CD4-positive, alpha-beta T cell treated with Interleukin-15 for 1 hour (primary cell): ENCODE measurements around the gene GLB1L2.

Experiments
- DNase-seq: peaks from one replicate; pipeline ENCODE4 v3.0.0-alpha.2; 2020

Gene GLB1L2

GRCh38 chr11:134369656-134370525 lies 38.1 kb downstream of the GLB1L2 start:
- DNase-seq, result peak; percentile 14

GRCh38 chr11:134370526-134371435 lies 39.0 kb downstream of the GLB1L2 start:
- DNase-seq, result no peak

GRCh38 chr11:134371436-134372185 lies 39.8 kb downstream of the GLB1L2 start:
- no peak for DNase-seq

GRCh38 chr11:134372536-134372935 lies 40.7 kb downstream of the GLB1L2 start:
- peak; percentile 7 for DNase-seq

GRCh38 chr11:134372961-134373360 lies 41.2 kb downstream of the GLB1L2 start:
- no peak for DNase-seq

- no peak for DNase-seq
These were observed 41.8 kb downstream of the GLB1L2 start for GRCh38 chr11:134373591-134374052.

- DNase-seq, result no peak
These were observed 42.4 kb downstream of the GLB1L2 start for GRCh38 chr11:134374171-134374570.

- no peak for DNase-seq
These were observed 43.2 kb downstream of the GLB1L2 start for GRCh38 chr11:134374891-134375550.

- DNase-seq, result no peak
These were observed 44.5 kb downstream of the GLB1L2 start for GRCh38 chr11:134376150-134376921.

GRCh38 chr11:134377876-134378275 lies 46.1 kb downstream of the GLB1L2 start:
- no peak for DNase-seq

GRCh38 chr11:134379241-134379640 lies 47.5 kb downstream of the GLB1L2 start:
- no peak for DNase-seq

GRCh38 chr11:134380229-134380628 lies 48.4 kb downstream of the GLB1L2 start:
- no peak for DNase-seq

- DNase-seq, result no peak
These were observed 49.0 kb downstream of the GLB1L2 start for GRCh38 chr11:134380785-134381184.

GRCh38 chr11:134382257-134382656 lies 50.5 kb downstream of the GLB1L2 start:
- no peak for DNase-seq

GRCh38 chr11:134382830-134383229 lies 51.0 kb downstream of the GLB1L2 start:
- DNase-seq, result no peak

- DNase-seq, result no peak
These were observed 51.9 kb downstream of the GLB1L2 start for GRCh38 chr11:134383576-134384221.

- DNase-seq, result no peak
These were observed 52.6 kb downstream of the GLB1L2 start for GRCh38 chr11:134384406-134384805.

GRCh38 chr11:134385171-134385570 lies 53.4 kb downstream of the GLB1L2 start:
- no peak for DNase-seq

- no peak for DNase-seq
These were observed 54.2 kb downstream of the GLB1L2 start for GRCh38 chr11:134385774-134386565.

GRCh38 chr11:134386945-134387344 lies 55.2 kb downstream of the GLB1L2 start:
- no peak for DNase-seq
